GM23338 (cell line): ENCODE results near the gene DOCK11.

ENCODE experiments used
- CREB1 ChIP-seq: fragments of 250-450 bp; sonication (Bioruptor Pico); IDR thresholded peaks from 2 replicates; pipeline ENCODE4 v1.5.0; 2020; ENCODE audit warnings: low read depth, mild to moderate bottlenecking, moderate library complexity
- CTCF ChIP-seq, 2 experiments: fragments of 200-600 bp in 1 of 2; sonication (generic) in 1 of 2; conservative IDR thresholded peaks; 2 replicates each; pipeline versions ENCODE4 v1.5.1 to v1.6.1; 2016 to 2017; ENCODE audit warnings: antibody characterized with exemption in 2 of 2, low read depth in 2 of 2, mild to moderate bottlenecking in 2 of 2, moderate library complexity in 1 of 2
- EZH2 ChIP-seq: fragments of 200-600 bp; sonication (generic); IDR thresholded peaks from one replicate; pipeline ENCODE4 v1.8.0; 2017; ENCODE audit warnings: antibody characterized with exemption, mild to moderate bottlenecking, low read depth; ENCODE audit not compliant: unreplicated experiment
- EZH2phosphoT487 ChIP-seq: fragments of 200-600 bp; sonication (generic); IDR thresholded peaks from one replicate; pipeline ENCODE4 v1.8.1; 2018; ENCODE audit warnings: antibody characterized with exemption; ENCODE audit not compliant: unreplicated experiment
- JUNB ChIP-seq: IDR thresholded peaks from one replicate; pipeline ENCODE4 v1.6.1; 2016; ENCODE audit warnings: antibody characterized with exemption; ENCODE audit not compliant: unreplicated experiment
- POLR2AphosphoS5 ChIP-seq: IDR thresholded peaks from 2 replicates; pipeline ENCODE4 v1.6.1; 2016; ENCODE audit warnings: antibody characterized with exemption, low read depth
- REST ChIP-seq: IDR thresholded peaks from one replicate; pipeline ENCODE4 v1.6.1; 2018; ENCODE audit warnings: antibody characterized with exemption; ENCODE audit not compliant: unreplicated experiment
- STAT1 ChIP-seq: IDR thresholded peaks from one replicate; pipeline ENCODE4 v1.6.1; 2016; ENCODE audit warnings: antibody characterized with exemption; ENCODE audit not compliant: unreplicated experiment
- ZNF114 ChIP-seq: fragments of 250-450 bp; sonication (Bioruptor Pico); IDR thresholded peaks from 2 replicates; pipeline ENCODE4 v1.5.0; 2020; ENCODE audit warnings: mild to moderate bottlenecking, moderate library complexity
- ZNF331 ChIP-seq: fragments of 250-450 bp; sonication (Bioruptor Pico); IDR thresholded peaks from 2 replicates; pipeline ENCODE4 v1.5.0; 2020; ENCODE audit warnings: low read depth, mild to moderate bottlenecking, moderate library complexity
- ZNF462 ChIP-seq: fragments of 250-450 bp; sonication (Bioruptor Pico); IDR thresholded peaks from 2 replicates; pipeline ENCODE4 v1.5.0; 2020; ENCODE audit warnings: mild to moderate bottlenecking, moderate library complexity

GRCh38 chrX:118675966-118676349 is 180.3 kb downstream of the DOCK11 start:
- TF ChIP-seq CTCF (conservative IDR thresholded peaks at IDR 0.05; ENCODE audit: low read depth in 2 of 2) (no peak), CREB1 (CRISPR knock-in tag) (no peak), ZNF331 (no peak), POLR2AphosphoS5 (no peak), ZNF114 (CRISPR knock-in tag) (no peak), EZH2 (no peak), ZNF462 (CRISPR knock-in tag) (no peak), REST (no peak), EZH2phosphoT487 (no peak), JUNB (no peak), STAT1 (no peak)
